CD14-positive monocyte (primary cell): Measurements from ENCODE around the gene C2orf76. TPM values are rescaled to one million over a fixed set of nuclear protein-coding genes. Genes with fewer than 3 reads are reported as not detected.

Experiments
- DNase-seq, 3 donors: peaks; one replicate each; pipeline ENCODE4 v3.0.0-alpha.2; 2011 to 2022
- H2AFZ ChIP-seq: 2 replicates; pipeline ENCODE4 v1.6.0; 2012; ENCODE audit warnings: mild to moderate bottlenecking, low read depth, low read length, inconsistent platforms; ENCODE audit not compliant: insufficient read depth, poor library complexity, severe bottlenecking
- H3K27ac ChIP-seq, 2 donors: 1 replicate in 1 of 2; 2 replicates in 1 of 2; pipeline ENCODE4 v1.5.1; 2012 to 2013; ENCODE audit warnings: low read length in 2 of 2, control low read depth in 1 of 2, inconsistent platforms in 1 of 2, low read depth in 1 of 2, mild to moderate bottlenecking in 1 of 2
- H3K27me3 ChIP-seq, 2 donors: one replicate each; pipeline versions ENCODE4 v1.6.0 to v1.6.1; 2011 to 2013; ENCODE audit warnings: low read length in 2 of 2; ENCODE audit not compliant: control insufficient read depth in 2 of 2, insufficient read depth in 2 of 2
- H3K36me3 ChIP-seq, 2 donors: replicated peaks in 1 of 2; 1 replicate in 1 of 2; 2 replicates in 1 of 2; pipeline versions ENCODE4 v1.5.1 to v1.6.1; 2012 to 2013; ENCODE audit warnings: low read length in 2 of 2, control low read depth in 1 of 2, inconsistent platforms in 1 of 2, mild to moderate bottlenecking in 1 of 2; ENCODE audit not compliant: insufficient read depth in 2 of 2, control insufficient read depth in 1 of 2
- H3K4me1 ChIP-seq, 2 donors: 1 replicate in 1 of 2; 2 replicates in 1 of 2; pipeline versions ENCODE4 v1.5.1 to v1.6.1; 2012 to 2013; ENCODE audit warnings: low read length in 2 of 2, control low read depth in 1 of 2, inconsistent platforms in 1 of 2, mild to moderate bottlenecking in 1 of 2, moderate library complexity in 1 of 2; ENCODE audit not compliant: insufficient read depth in 2 of 2, control insufficient read depth in 1 of 2
- H3K4me2 ChIP-seq: replicated peaks from 2 replicates; pipeline ENCODE3; 2012; ENCODE audit warnings: low read length, moderate library complexity, mild to moderate bottlenecking; ENCODE audit not compliant: poor library complexity, severe bottlenecking; ENCODE audit errors: extremely low read depth
- H3K4me3 ChIP-seq, 3 experiments: fragments of 200-600 bp in 1 of 3; sonication (generic) in 1 of 3; replicated peaks in 1 of 3; 1 replicate in 2 of 3; 2 replicates in 1 of 3; pipeline ENCODE4 v1.5.1; 2011 to 2013; ENCODE audit warnings: low read length in 3 of 3, mild to moderate bottlenecking in 3 of 3, control low read depth in 2 of 3, low read depth in 2 of 3, inconsistent platforms in 1 of 3, moderate library complexity in 1 of 3
- H3K79me2 ChIP-seq: 2 replicates; pipeline ENCODE4 v1.6.0; 2012; ENCODE audit warnings: mild to moderate bottlenecking, control low read depth, inconsistent platforms, low read length, moderate library complexity; ENCODE audit not compliant: insufficient read depth
- H3K9ac ChIP-seq: 2 replicates; pipeline ENCODE4 v1.6.0; 2017; ENCODE audit warnings: low read length, mild to moderate bottlenecking; ENCODE audit not compliant: insufficient read depth, poor library complexity, severe bottlenecking
- H3K9me3 ChIP-seq, 2 donors: replicated peaks in 1 of 2; 1 replicate in 1 of 2; 2 replicates in 1 of 2; pipeline versions ENCODE4 v1.5.1 to v1.6.1; 2012 to 2013; ENCODE audit warnings: low read length in 2 of 2, control low read depth in 1 of 2; ENCODE audit not compliant: control insufficient read depth in 1 of 2, insufficient read depth in 1 of 2
- H4K20me1 ChIP-seq: 2 replicates; pipeline ENCODE4 v1.6.0; 2012; ENCODE audit warnings: mild to moderate bottlenecking, low read length, control low read depth, moderate library complexity; ENCODE audit not compliant: insufficient read depth
- H3K27ac Mint-ChIP-seq, 7 donors: one replicate each; pipeline ENCODE4 v1.8.0; 2020; ENCODE audit warnings: mild to moderate bottlenecking in 7 of 7, mixed read lengths in 7 of 7, moderate library complexity in 6 of 7, inconsistent platforms in 2 of 7
- H3K27me3 Mint-ChIP-seq, 3 donors: one replicate each; pipeline ENCODE4 v1.8.0; 2021 to 2022; ENCODE audit warnings: low read depth in 3 of 3, mild to moderate bottlenecking in 3 of 3, mixed read lengths in 3 of 3, moderate library complexity in 3 of 3, inconsistent platforms in 1 of 3
- H3K36me3 Mint-ChIP-seq, 2 donors: one replicate each; pipeline ENCODE4 v1.8.0; 2020; ENCODE audit warnings: mixed read lengths in 2 of 2, inconsistent platforms in 1 of 2, mild to moderate bottlenecking in 1 of 2
- H3K4me1 Mint-ChIP-seq: one replicate; pipeline ENCODE4 v1.8.0; 2020; ENCODE audit warnings: mild to moderate bottlenecking, mixed read lengths
- H3K4me3 Mint-ChIP-seq, 2 donors: one replicate each; pipeline ENCODE4 v1.8.0; 2020; ENCODE audit warnings: mild to moderate bottlenecking in 2 of 2, mixed read lengths in 2 of 2, moderate library complexity in 1 of 2
- H3K9me3 Mint-ChIP-seq, 7 donors: one replicate each; pipeline ENCODE4 v1.8.0; 2020 to 2022; ENCODE audit warnings: mixed read lengths in 7 of 7, mild to moderate bottlenecking in 6 of 7, moderate library complexity in 6 of 7, inconsistent platforms in 2 of 7
- WGBS: methylation state at CpG from one replicate; pipeline ENCODE4 v1.1.5; 2013; ENCODE audit warnings: missing lambda C conversion rate; ENCODE audit not compliant: insufficient coverage; 5-methylcytosine and 5-hydroxymethylcytosine counted together
- intact Hi-C, 2 donors: fragments of 100-400 bp; cut with micrococcal nuclease; formaldehyde crosslinking; loops; one replicate each; pipeline versions ENCODE4 v1.15.0 to v1.15.1; 2023
- polyA plus RNA-seq, 3 donors: library from polyadenylated mRNA; depleted of rRNA in 1 of 3; unstranded in 2 of 3; stranded (reverse) in 1 of 3; fragments of 300-500 nt in 2 of 3; fragments of >200 nt in 1 of 3; fragmentation: Illumina TruSeq in 2 of 3; gene quantifications; 1 replicate in 2 of 3; 2 replicates in 1 of 3; pipeline ENCODE4 v1.2.3, GENCODE V29; 2012 to 2021
- TF ChIP-seq, protein P1 (sequence below): fragments of 200-600 bp; IDR thresholded peaks from one replicate; pipeline ENCODE4 v1.8.0; 2022; ENCODE audit warnings: antibody characterized with exemption, mild to moderate bottlenecking

C2orf76 gene
- polyA plus RNA-seq, 3 donors = 9.7 to 32.5 (median 31.0) TPM

GRCh38 chr2:119311371-119311770 is 55.3 kb downstream of the C2orf76 start:
- no peaks in the 10 kb centered on the region for H3K27me3 ChIP-seq
- H3K27me3 Mint-ChIP-seq = peaks cover 0 to 1% (median 0%) of the 10 kb centered on the region in 3 donors
- no peaks in the 10 kb centered on the region for H4K20me1 ChIP-seq
- H3K36me3 ChIP-seq = no peaks in the 10 kb centered on the region
- H3K9me3 Mint-ChIP-seq = no peaks in the 10 kb centered on the region
- H3K4me3 Mint-ChIP-seq = no peak overlapping the region
- H3K79me2 ChIP-seq = no peaks in the 10 kb centered on the region
- H3K4me2 ChIP-seq = no peak overlapping the region
- H2AFZ ChIP-seq = no peak overlapping the region
- intact Hi-C loops = no loop called here
- no peak overlapping the region for H3K9ac ChIP-seq
- WGBS = 94% methylated on average over 4 of the region's 5 CpGs
- no peaks in the 10 kb centered on the region for H3K4me1 ChIP-seq
- no peak overlapping the region for H3K4me3 ChIP-seq
- no peak overlapping the region for H3K27ac ChIP-seq
- H3K27ac Mint-ChIP-seq = peak overlapping the region in 1 of 7 donors; percentile 28
- DNase-seq = no peak
- H3K4me1 Mint-ChIP-seq = no peaks in the 10 kb centered on the region
- H3K36me3 Mint-ChIP-seq = peaks cover 9 to 10% of the 10 kb centered on the region in 2 donors
- TF ChIP-seq, protein P1, sequence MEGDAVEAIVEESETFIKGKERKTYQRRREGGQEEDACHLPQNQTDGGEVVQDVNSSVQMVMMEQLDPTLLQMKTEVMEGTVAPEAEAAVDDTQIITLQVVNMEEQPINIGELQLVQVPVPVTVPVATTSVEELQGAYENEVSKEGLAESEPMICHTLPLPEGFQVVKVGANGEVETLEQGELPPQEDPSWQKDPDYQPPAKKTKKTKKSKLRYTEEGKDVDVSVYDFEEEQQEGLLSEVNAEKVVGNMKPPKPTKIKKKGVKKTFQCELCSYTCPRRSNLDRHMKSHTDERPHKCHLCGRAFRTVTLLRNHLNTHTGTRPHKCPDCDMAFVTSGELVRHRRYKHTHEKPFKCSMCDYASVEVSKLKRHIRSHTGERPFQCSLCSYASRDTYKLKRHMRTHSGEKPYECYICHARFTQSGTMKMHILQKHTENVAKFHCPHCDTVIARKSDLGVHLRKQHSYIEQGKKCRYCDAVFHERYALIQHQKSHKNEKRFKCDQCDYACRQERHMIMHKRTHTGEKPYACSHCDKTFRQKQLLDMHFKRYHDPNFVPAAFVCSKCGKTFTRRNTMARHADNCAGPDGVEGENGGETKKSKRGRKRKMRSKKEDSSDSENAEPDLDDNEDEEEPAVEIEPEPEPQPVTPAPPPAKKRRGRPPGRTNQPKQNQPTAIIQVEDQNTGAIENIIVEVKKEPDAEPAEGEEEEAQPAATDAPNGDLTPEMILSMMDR = no peak
- no peaks in the 10 kb centered on the region for H3K9me3 ChIP-seq

GRCh38 chr2:119308793-119309330 is 57.8 kb downstream of the C2orf76 start:
- peaks cover 10 to 16% of the 10 kb centered on the region in 2 donors for H3K36me3 Mint-ChIP-seq
- 80% methylated on average over 1 of the region's 4 CpGs for WGBS
- no peak overlapping the region for H3K27ac ChIP-seq

More at GRCh38 chr2:119308793-119309330, 57.8 kb downstream of the C2orf76 start:
- Histone ChIP-seq H3K4me3 (no peak overlapping the region), H3K4me1 (no peaks in the 10 kb centered on the region), H3K9ac (no peak overlapping the region), H3K9me3 (no peaks in the 10 kb centered on the region), H3K36me3 (no peaks in the 10 kb centered on the region), H3K4me2 (no peak overlapping the region), H3K79me2 (no peaks in the 10 kb centered on the region), H2AFZ (no peak overlapping the region), H4K20me1 (no peaks in the 10 kb centered on the region), H3K27me3 (no peaks in the 10 kb centered on the region)
- Mint-ChIP-seq H3K4me3 (no peak overlapping the region), H3K27ac (no peak overlapping the region), H3K27me3 (peaks cover 0 to 2% (median 1%) of the 10 kb centered on the region in 3 donors), H3K9me3 (no peaks in the 10 kb centered on the region), H3K4me1 (peaks cover 6% of the 10 kb centered on the region)
- intact Hi-C loops = no loop called here
- TF ChIP-seq, protein P1 = no peak
- DNase-seq = no peak
